ENCODE results near the gene MDGA2. TPM values are rescaled to one million over a fixed set of nuclear protein-coding genes. Genes with fewer than 3 reads are reported as not detected.
"Not testable (repeated sequence)": the region's sequence is repeated elsewhere in the genome, so short reads cannot be mapped to it uniquely, and the experiment has no call there.

MDGA2 gene
- total RNA-seq, 1 donor: not detected

GRCh38 chr14:47277703-47278102 lies 397.7 kb downstream of the MDGA2 start:
- Histone ChIP-seq H3K27me3 (ENCODE audit: insufficient read depth, low read length) (no peaks in the 10 kb centered on the region), H3K4me1 (ENCODE audit: insufficient read depth, low read length) (no peaks in the 10 kb centered on the region), H3K9me3 (ENCODE audit: low read depth, low read length) (peaks cover 5% of the 10 kb centered on the region), H3K4me3 (ENCODE audit: low read length) (no peak overlapping the region)

- H3K9me3 ChIP-seq (ENCODE audit: low read depth, low read length): peaks cover 5% of the 10 kb centered on the region
- H3K4me3 ChIP-seq (ENCODE audit: low read length): no peak overlapping the region
- no peaks in the 10 kb centered on the region for H3K27me3 ChIP-seq (ENCODE audit: insufficient read depth, low read length)
- no peaks in the 10 kb centered on the region for H3K4me1 ChIP-seq (ENCODE audit: insufficient read depth, low read length)
Observed at GRCh38 chr14:47276931-47277330, 398.5 kb downstream of the MDGA2 start.

GRCh38 chr14:47273939-47274338 lies 401.5 kb downstream of the MDGA2 start:
- Histone ChIP-seq H3K9me3 (ENCODE audit: low read depth, low read length) (peaks cover 5% of the 10 kb centered on the region), H3K4me1 (ENCODE audit: insufficient read depth, low read length) (no peaks in the 10 kb centered on the region), H3K27me3 (ENCODE audit: insufficient read depth, low read length) (no peaks in the 10 kb centered on the region), H3K4me3 (ENCODE audit: low read length) (no peak overlapping the region)

GRCh38 chr14:47270715-47271114 lies 404.7 kb downstream of the MDGA2 start:
- Histone ChIP-seq H3K4me3 (ENCODE audit: low read length) (no peak overlapping the region), H3K27me3 (ENCODE audit: insufficient read depth, low read length) (no peaks in the 10 kb centered on the region), H3K4me1 (ENCODE audit: insufficient read depth, low read length) (no peaks in the 10 kb centered on the region), H3K9me3 (ENCODE audit: low read depth, low read length) (peaks cover 5% of the 10 kb centered on the region)

GRCh38 chr14:47269756-47270492 lies 405.5 kb downstream of the MDGA2 start:
- Histone ChIP-seq H3K27me3 (ENCODE audit: insufficient read depth, low read length) (no peaks in the 10 kb centered on the region), H3K9me3 (ENCODE audit: low read depth, low read length) (peaks cover 5% of the 10 kb centered on the region), H3K4me3 (ENCODE audit: low read length) (no peak overlapping the region), H3K4me1 (ENCODE audit: insufficient read depth, low read length) (no peaks in the 10 kb centered on the region)

- Histone ChIP-seq H3K4me3 (ENCODE audit: low read length) (no peak overlapping the region), H3K9me3 (ENCODE audit: low read depth, low read length) (no peaks in the 10 kb centered on the region), H3K4me1 (ENCODE audit: insufficient read depth, low read length) (no peaks in the 10 kb centered on the region), H3K27me3 (ENCODE audit: insufficient read depth, low read length) (no peaks in the 10 kb centered on the region)
Observed at GRCh38 chr14:47264842-47265241, 410.6 kb downstream of the MDGA2 start.

DNA sequence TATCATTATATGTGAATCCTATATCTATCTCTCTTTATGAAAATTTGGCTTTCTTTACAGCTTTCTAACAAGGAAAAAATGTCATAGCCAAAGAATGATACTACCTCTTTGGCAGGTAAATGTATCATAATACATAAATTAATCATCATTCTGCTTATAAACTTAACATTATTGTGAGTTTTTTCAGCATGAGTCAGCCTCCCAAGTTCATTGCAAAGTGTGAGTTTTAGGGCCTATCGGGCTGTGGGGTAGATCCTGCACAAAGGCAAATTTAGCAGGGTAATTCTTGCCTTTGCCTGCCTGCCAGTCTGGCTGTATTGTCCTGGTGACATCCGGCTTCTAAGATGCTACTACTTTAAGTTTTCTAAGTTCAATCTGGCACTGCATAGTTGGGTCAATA lies 412.6 kb downstream of the MDGA2 start:
- Histone ChIP-seq H3K9me3 (ENCODE audit: low read depth, low read length) (no peaks in the 10 kb centered on the region), H3K27me3 (ENCODE audit: insufficient read depth, low read length) (no peaks in the 10 kb centered on the region), H3K4me1 (ENCODE audit: insufficient read depth, low read length) (no peaks in the 10 kb centered on the region), H3K4me3 (ENCODE audit: low read length) (no peak overlapping the region)

DNA sequence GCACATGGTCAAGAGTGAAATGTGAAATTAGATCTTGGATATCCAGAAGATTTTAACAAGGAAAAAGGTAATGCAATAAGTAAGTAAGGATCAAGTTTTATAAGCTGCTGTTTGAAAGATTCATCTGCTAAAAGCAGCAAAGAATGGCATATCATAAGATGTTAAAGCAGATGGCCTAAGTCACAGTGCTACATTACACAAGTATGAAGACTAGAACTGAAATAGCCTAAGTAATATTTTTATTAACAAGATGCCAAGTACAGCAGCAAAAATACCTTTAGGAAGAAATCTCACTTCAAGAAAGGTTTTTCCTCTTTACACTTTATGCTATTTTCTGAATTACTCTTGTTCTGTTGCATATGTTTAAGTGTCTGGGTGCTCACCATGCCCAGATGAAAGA lies 414.1 kb downstream of the MDGA2 start:
- no peaks in the 10 kb centered on the region for H3K27me3 ChIP-seq (ENCODE audit: insufficient read depth, low read length)
- H3K9me3 ChIP-seq (ENCODE audit: low read depth, low read length): no peaks in the 10 kb centered on the region
- no peaks in the 10 kb centered on the region for H3K4me1 ChIP-seq (ENCODE audit: insufficient read depth, low read length)
- H3K4me3 ChIP-seq (ENCODE audit: low read length): no peak overlapping the region

GRCh38 chr14:47259796-47260195 lies 415.6 kb downstream of the MDGA2 start:
- Histone ChIP-seq H3K4me3 (ENCODE audit: low read length) (no peak overlapping the region), H3K4me1 (ENCODE audit: insufficient read depth, low read length) (no peaks in the 10 kb centered on the region), H3K27me3 (ENCODE audit: insufficient read depth, low read length) (no peaks in the 10 kb centered on the region), H3K9me3 (ENCODE audit: low read depth, low read length) (no peaks in the 10 kb centered on the region)

DNA sequence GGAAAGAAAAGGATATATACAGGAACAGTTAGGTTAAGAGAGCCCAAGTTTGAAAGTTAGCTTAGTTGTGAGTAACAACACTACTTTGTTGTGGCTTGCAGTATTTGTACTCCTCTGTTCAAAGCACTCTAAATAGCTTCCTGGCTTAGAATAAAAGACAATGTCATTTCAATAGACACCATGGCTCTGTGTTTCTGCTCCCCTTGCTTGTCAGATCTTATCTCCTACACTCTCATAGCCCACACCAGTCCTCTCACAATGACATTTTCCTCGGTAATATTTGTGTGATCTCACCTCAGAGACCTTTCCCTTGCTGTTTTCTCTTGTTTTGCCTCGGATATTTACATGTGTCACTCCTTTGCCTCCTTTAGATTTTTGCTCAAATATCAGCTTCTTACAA lies 418.4 kb downstream of the MDGA2 start:
- H3K9me3 ChIP-seq (ENCODE audit: low read depth, low read length): no peaks in the 10 kb centered on the region
- no peaks in the 10 kb centered on the region for H3K27me3 ChIP-seq (ENCODE audit: insufficient read depth, low read length)
- no peaks in the 10 kb centered on the region for H3K4me1 ChIP-seq (ENCODE audit: insufficient read depth, low read length)
- H3K4me3 ChIP-seq (ENCODE audit: low read length): no peak overlapping the region

DNA sequence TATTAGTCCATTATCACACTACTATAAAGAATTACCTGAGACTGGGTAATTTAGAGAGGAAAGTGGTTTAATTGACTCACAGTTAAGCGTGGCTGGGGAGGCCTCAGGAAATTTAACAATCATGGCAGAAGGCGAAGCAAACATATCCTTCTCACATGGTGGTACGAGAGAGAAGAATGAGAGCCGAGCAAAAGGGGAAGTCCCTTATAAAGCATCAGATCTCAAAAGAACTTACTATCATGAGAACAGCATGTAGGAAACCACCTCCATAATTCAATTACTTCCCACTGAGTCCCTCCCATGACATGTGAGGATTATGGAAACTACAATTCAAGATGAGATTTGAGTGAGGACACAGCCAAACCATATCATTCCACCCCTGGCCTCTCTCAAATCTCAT lies 422.6 kb downstream of the MDGA2 start:
- H3K4me3 ChIP-seq (ENCODE audit: low read length): no peak overlapping the region
- no peaks in the 10 kb centered on the region for H3K9me3 ChIP-seq (ENCODE audit: low read depth, low read length)
- H3K27me3 ChIP-seq (ENCODE audit: insufficient read depth, low read length): no peaks in the 10 kb centered on the region
- no peaks in the 10 kb centered on the region for H3K4me1 ChIP-seq (ENCODE audit: insufficient read depth, low read length)

- no peaks in the 10 kb centered on the region for H3K27me3 ChIP-seq (ENCODE audit: insufficient read depth, low read length)
- no peak overlapping the region for H3K4me3 ChIP-seq (ENCODE audit: low read length)
- H3K4me1 ChIP-seq (ENCODE audit: insufficient read depth, low read length): no peaks in the 10 kb centered on the region
- no peaks in the 10 kb centered on the region for H3K9me3 ChIP-seq (ENCODE audit: low read depth, low read length)
Observed at GRCh38 chr14:47246367-47246766, 429.0 kb downstream of the MDGA2 start.

DNA sequence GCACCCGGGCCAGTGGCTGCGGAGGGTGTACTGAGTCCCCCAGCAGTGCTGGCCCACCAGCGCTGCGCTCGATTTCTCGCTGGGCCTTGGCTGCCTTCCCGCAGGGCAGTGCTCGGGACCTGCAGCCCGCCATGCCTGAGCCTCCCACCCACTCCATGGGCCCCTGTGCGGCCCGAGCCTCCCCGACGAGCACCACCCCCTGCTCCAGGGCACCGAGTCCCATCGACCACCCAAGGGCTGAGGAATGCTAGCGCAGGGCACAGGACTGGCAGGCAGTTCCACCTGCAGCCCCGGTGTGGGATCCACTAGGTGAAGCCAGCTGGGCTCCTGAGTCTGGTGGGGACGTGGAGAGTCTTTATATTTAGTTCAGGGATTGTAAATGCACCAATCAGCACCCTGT lies 432.8 kb downstream of the MDGA2 start:
- H3K4me3 ChIP-seq (ENCODE audit: low read length); H3K27me3 ChIP-seq (ENCODE audit: insufficient read depth, low read length); H3K9me3 ChIP-seq (ENCODE audit: low read depth, low read length): not testable (repeated sequence)

GRCh38 chr14:47240748-47241437 lies 434.5 kb downstream of the MDGA2 start:
- no peaks in the 10 kb centered on the region for H3K27me3 ChIP-seq (ENCODE audit: insufficient read depth, low read length)
- no peak overlapping the region for H3K4me3 ChIP-seq (ENCODE audit: low read length)
- no peaks in the 10 kb centered on the region for H3K4me1 ChIP-seq (ENCODE audit: insufficient read depth, low read length)
- no peaks in the 10 kb centered on the region for H3K9me3 ChIP-seq (ENCODE audit: low read depth, low read length)

More for the DNA sequence above, 432.8 kb downstream of the MDGA2 start:
- H3K4me1 ChIP-seq (ENCODE audit: insufficient read depth, low read length): not testable (repeated sequence)

DNA sequence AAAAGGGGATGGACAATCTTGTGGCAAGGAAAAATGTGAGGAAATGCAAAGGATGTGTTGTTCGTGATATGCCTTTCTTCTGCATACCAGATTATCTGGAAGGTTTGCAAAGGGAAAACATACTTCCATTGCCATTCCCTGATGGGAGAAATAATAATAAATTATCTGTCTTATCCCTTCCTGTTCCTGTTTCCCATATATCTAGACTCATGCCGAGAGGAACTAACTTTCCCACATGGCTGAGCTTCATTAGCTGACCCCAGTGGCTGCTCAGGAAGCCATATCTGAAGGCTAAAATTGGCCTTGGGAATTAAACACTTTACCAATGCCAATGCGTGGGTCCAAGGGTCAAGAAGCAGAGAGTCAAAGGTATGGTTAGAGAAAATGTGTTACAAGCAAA lies 439.8 kb downstream of the MDGA2 start:
- H3K9me3 ChIP-seq (ENCODE audit: low read depth, low read length): no peaks in the 10 kb centered on the region
- H3K27me3 ChIP-seq (ENCODE audit: insufficient read depth, low read length): no peaks in the 10 kb centered on the region
- no peaks in the 10 kb centered on the region for H3K4me1 ChIP-seq (ENCODE audit: insufficient read depth, low read length)
- no peak overlapping the region for H3K4me3 ChIP-seq (ENCODE audit: low read length)
